B cell (primary cell): ENCODE data around the gene SBK1. TPM values are rescaled to one million over a fixed set of nuclear protein-coding genes. Genes with fewer than 3 reads are reported as not detected.

Experiments
- ATAC-seq: fragments of 200-7000 bp; cut with Tn5 transposase; one replicate; pipeline ENCODE4 v1.10.0; 2021; ENCODE audit warnings: low read depth, mild to moderate bottlenecking, moderate number of reproducible peaks, moderate library complexity
- CTCF ChIA-PET: fragments of 350-600 bp; sonication (Branson Sonifier 250); formaldehyde crosslinking; loops from one replicate; lab custom pipeline; 2021; ENCODE audit warnings: antibody characterized with exemption, inconsistent platforms; lab: Charles Lee
- POLR2A ChIA-PET: fragments of 350-600 bp; sonication (Branson Sonifier 250); formaldehyde crosslinking; loops from one replicate; lab custom pipeline; 2021; ENCODE audit warnings: antibody characterized with exemption; lab: Charles Lee
- DNase-seq: peaks from one replicate; pipeline ENCODE4 v3.0.0; 2013
- H2AFZ ChIP-seq: 2 replicates; pipeline ENCODE4 v1.6.1; 2012; ENCODE audit warnings: mild to moderate bottlenecking, low read depth, low read length; ENCODE audit not compliant: insufficient read depth, poor library complexity, severe bottlenecking
- H3K27ac ChIP-seq, 2 donors: 1 replicate in 1 of 2; 2 replicates in 1 of 2; pipeline ENCODE4 v1.5.1; 2012 to 2013; ENCODE audit warnings: low read length in 2 of 2, mild to moderate bottlenecking in 2 of 2, moderate library complexity in 1 of 2
- H3K27me3 ChIP-seq, 4 experiments: fragments of 200-600 bp in 1 of 4; sonication (generic) in 1 of 4; replicated peaks in 1 of 4; 1 replicate in 2 of 4; 2 replicates in 2 of 4; pipeline versions ENCODE4 v1.6.1 to v1.7.0; 2013 to 2016; ENCODE audit warnings: low read length in 3 of 4, mild to moderate bottlenecking in 2 of 4, mixed read lengths in 1 of 4, moderate library complexity in 1 of 4; ENCODE audit not compliant: insufficient read depth in 4 of 4, control insufficient read depth in 3 of 4; ENCODE audit errors: control extremely low read depth in 1 of 4
- H3K36me3 ChIP-seq, 2 experiments: replicated peaks in 1 of 2; 1 replicate in 1 of 2; 2 replicates in 1 of 2; pipeline versions ENCODE4 v1.6.1 to v1.7.1; 2013; ENCODE audit warnings: low read length in 1 of 2; ENCODE audit not compliant: insufficient read depth in 2 of 2, control insufficient read depth in 1 of 2; ENCODE audit errors: control extremely low read depth in 1 of 2, extremely low read depth in 1 of 2
- H3K4me1 ChIP-seq, 2 donors: fragments of 200-600 bp in 1 of 2; sonication (generic) in 1 of 2; 1 replicate in 1 of 2; 2 replicates in 1 of 2; pipeline versions ENCODE4 v1.5.1 to v1.6.1; 2013 to 2017; ENCODE audit warnings: low read length in 2 of 2; ENCODE audit not compliant: control insufficient read depth in 2 of 2, insufficient read depth in 2 of 2
- H3K4me2 ChIP-seq: replicated peaks from 2 replicates; pipeline ENCODE3; 2012; ENCODE audit warnings: mild to moderate bottlenecking, low read depth, low read length; ENCODE audit not compliant: poor library complexity, severe bottlenecking
- H3K4me3 ChIP-seq, 5 experiments: fragments of 200-600 bp in 1 of 5; sonication (generic) in 1 of 5; 1 replicate in 3 of 5; 2 replicates in 2 of 5; pipeline versions ENCODE4 v1.5.1 to v1.7.0; 2011 to 2016; ENCODE audit warnings: low read length in 4 of 5, mild to moderate bottlenecking in 4 of 5, low read depth in 2 of 5, control low read depth in 1 of 5, moderate library complexity in 1 of 5; ENCODE audit not compliant: insufficient read depth in 1 of 5; ENCODE audit errors: control extremely low read depth in 1 of 5, extremely low read depth in 1 of 5
- H3K79me2 ChIP-seq: fragments of 200-600 bp; sonication (generic); one replicate; pipeline ENCODE4 v1.6.0; 2016; ENCODE audit warnings: low read length; ENCODE audit not compliant: control insufficient read depth, insufficient read depth
- H3K9ac ChIP-seq: fragments of 200-600 bp; sonication (generic); 2 replicates; pipeline ENCODE4 v1.6.1; 2017; ENCODE audit warnings: mild to moderate bottlenecking, low read length, moderate library complexity
- H3K9me3 ChIP-seq, 3 donors: one replicate each; pipeline versions ENCODE4 v1.6.1 to v1.7.1; 2013; ENCODE audit warnings: low read length in 2 of 3; ENCODE audit not compliant: control insufficient read depth in 2 of 3, insufficient read depth in 1 of 3; ENCODE audit errors: control extremely low read depth in 1 of 3
- H4K20me1 ChIP-seq: 2 replicates; pipeline ENCODE4 v1.6.0; 2012; ENCODE audit warnings: mild to moderate bottlenecking, low read length; ENCODE audit not compliant: insufficient read depth, control insufficient read depth, poor library complexity, severe bottlenecking
- H3K27ac Mint-ChIP-seq: one replicate; pipeline ENCODE4 v1.8.0; 2021; ENCODE audit warnings: mixed read lengths
- H3K27me3 Mint-ChIP-seq: one replicate; pipeline ENCODE4 v1.8.0; 2021; ENCODE audit warnings: mixed read lengths
- H3K4me1 Mint-ChIP-seq: one replicate; pipeline ENCODE4 v1.8.0; 2021; ENCODE audit warnings: mixed read lengths
- H3K4me3 Mint-ChIP-seq: one replicate; pipeline ENCODE4 v1.8.0; 2021; ENCODE audit warnings: mixed read lengths
- H3K9me3 Mint-ChIP-seq: one replicate; pipeline ENCODE4 v1.8.0; 2022; ENCODE audit warnings: mixed read lengths; ENCODE audit not compliant: insufficient read depth
- EZH2 ChIP-seq: IDR thresholded peaks from 2 replicates; pipeline ENCODE4 v1.6.1; 2012; ENCODE audit warnings: borderline replicate concordance, low read depth, mild to moderate bottlenecking, moderate library complexity, low read length; ENCODE audit not compliant: insufficient read depth, poor library complexity, severe bottlenecking
- WGBS: methylation state at CpG from one replicate; pipeline ENCODE4 v1.1.5; 2013; ENCODE audit warnings: missing lambda C conversion rate; ENCODE audit not compliant: insufficient coverage; 5-methylcytosine and 5-hydroxymethylcytosine counted together
- intact Hi-C: fragments of 100-400 bp; cut with micrococcal nuclease; formaldehyde crosslinking; loops from one replicate; pipeline ENCODE4 v1.10.0; 2022
- polyA plus RNA-seq: library from polyadenylated mRNA; depleted of rRNA; stranded (reverse); fragments of >200 nt; gene quantifications from 2 replicates; pipeline ENCODE4 v1.2.3, GENCODE V29; 2012
- total RNA-seq, 2 donors: library from RNA; stranded (reverse); fragments of 120-200 nt in 1 of 2; gene quantifications; 1 replicate in 1 of 2; 2 replicates in 1 of 2; pipeline versions ENCODE4 v1.2.3 to v1.2.4, GENCODE V29; 2013 to 2022
- TF ChIP-seq, protein P1 (sequence below): fragments of 200-600 bp; IDR thresholded peaks from one replicate; pipeline ENCODE4 v1.8.0; 2022; ENCODE audit warnings: antibody characterized with exemption, mild to moderate bottlenecking

The SBK1 gene
- total and polyA plus RNA-seq, 2 donors (not counting 1 experiment from before 2014, with no cell fraction given): 0.22 to 1.3 TPM

GRCh38 chr16:28300327-28300726, 8.0 kb downstream of the SBK1 start:
- Histone ChIP-seq H3K27ac (no peak overlapping the region), H2AFZ (no peak overlapping the region), H3K9ac (no peak overlapping the region), H3K4me2 (no peak overlapping the region), H3K4me1 (no peaks in the 10 kb centered on the region), H3K27me3 (peaks cover 0 to under 1% (median 0%) of the 10 kb centered on the region in 4 experiments), H4K20me1 (no peaks in the 10 kb centered on the region), H3K36me3 (no peaks in the 10 kb centered on the region), H3K9me3 (no peaks in the 10 kb centered on the region), H3K4me3 (no peak overlapping the region), H3K79me2 (no peaks in the 10 kb centered on the region)
- TF ChIP-seq, protein P1, sequence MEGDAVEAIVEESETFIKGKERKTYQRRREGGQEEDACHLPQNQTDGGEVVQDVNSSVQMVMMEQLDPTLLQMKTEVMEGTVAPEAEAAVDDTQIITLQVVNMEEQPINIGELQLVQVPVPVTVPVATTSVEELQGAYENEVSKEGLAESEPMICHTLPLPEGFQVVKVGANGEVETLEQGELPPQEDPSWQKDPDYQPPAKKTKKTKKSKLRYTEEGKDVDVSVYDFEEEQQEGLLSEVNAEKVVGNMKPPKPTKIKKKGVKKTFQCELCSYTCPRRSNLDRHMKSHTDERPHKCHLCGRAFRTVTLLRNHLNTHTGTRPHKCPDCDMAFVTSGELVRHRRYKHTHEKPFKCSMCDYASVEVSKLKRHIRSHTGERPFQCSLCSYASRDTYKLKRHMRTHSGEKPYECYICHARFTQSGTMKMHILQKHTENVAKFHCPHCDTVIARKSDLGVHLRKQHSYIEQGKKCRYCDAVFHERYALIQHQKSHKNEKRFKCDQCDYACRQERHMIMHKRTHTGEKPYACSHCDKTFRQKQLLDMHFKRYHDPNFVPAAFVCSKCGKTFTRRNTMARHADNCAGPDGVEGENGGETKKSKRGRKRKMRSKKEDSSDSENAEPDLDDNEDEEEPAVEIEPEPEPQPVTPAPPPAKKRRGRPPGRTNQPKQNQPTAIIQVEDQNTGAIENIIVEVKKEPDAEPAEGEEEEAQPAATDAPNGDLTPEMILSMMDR: no peak
- no peak overlapping the region for H3K27ac Mint-ChIP-seq
- ATAC-seq (no peak), DNase-seq (no peak)
- no peak overlapping the region for H3K4me3 Mint-ChIP-seq
- POLR2A ChIA-PET: no interaction called here
- H3K9me3 Mint-ChIP-seq: no peaks in the 10 kb centered on the region
- peaks cover 11% of the 10 kb centered on the region for H3K27me3 Mint-ChIP-seq
- 82% methylated on average over 4 of the region's 5 CpGs for WGBS
- intact Hi-C loops: no loop called here
- H3K4me1 Mint-ChIP-seq: no peaks in the 10 kb centered on the region
- CTCF ChIA-PET: interaction anchor here (1.2 to 2.0 kb wide), 3 partner anchors 15 to 22 kb away, joined by 3 to 7 read pairs (median 3); no protein-coding TSS in a partner anchor

GRCh38 chr16:28301154-28301553, 8.8 kb downstream of the SBK1 start:
- POLR2A ChIA-PET: no interaction called here
- TF ChIP-seq, protein P1: no peak
- TF ChIP-seq EZH2: no peak

More at GRCh38 chr16:28301154-28301553, 8.8 kb downstream of the SBK1 start:
- Histone ChIP-seq H3K4me2 (no peak overlapping the region), H3K9ac (no peak overlapping the region), H3K4me1 (no peaks in the 10 kb centered on the region), H3K27me3 (no peaks in the 10 kb centered on the region), H3K4me3 (no peak overlapping the region), H3K36me3 (no peaks in the 10 kb centered on the region), H2AFZ (no peak overlapping the region), H3K79me2 (no peaks in the 10 kb centered on the region), H3K9me3 (no peaks in the 10 kb centered on the region), H3K27ac (no peak overlapping the region), H4K20me1 (no peaks in the 10 kb centered on the region)
- ATAC-seq: no peak
- CTCF ChIA-PET: interaction anchor here (0.8 to 2.0 kb wide), 3 partner anchors 10 to 16 kb away, joined by 3 to 7 read pairs (median 3); no protein-coding TSS in a partner anchor
- intact Hi-C loops: no loop called here
- Mint-ChIP-seq H3K27me3 (peaks cover 10% of the 10 kb centered on the region), H3K4me3 (no peak overlapping the region), H3K27ac (no peak overlapping the region), H3K9me3 (no peaks in the 10 kb centered on the region), H3K4me1 (no peaks in the 10 kb centered on the region)
- no peak for DNase-seq
- 81% methylated on average over 6 of the region's 6 CpGs for WGBS
